Fibroblast of skin of back (primary cell): ENCODE results near the gene KCNB1.
"Not testable (repeated sequence)": the region's sequence is repeated elsewhere in the genome, so short reads cannot be mapped to it uniquely, and the experiment has no call there.

Experiments
- DNase-seq: peaks from one replicate; pipeline ENCODE4 v3.0.0-alpha.2; 2013

KCNB1 gene

GRCh38 chr20:49432550-49432949, 49.9 kb downstream of the KCNB1 start:
- DNase-seq = no peak

GRCh38 chr20:49431329-49431728, 51.1 kb downstream of the KCNB1 start:
- DNase-seq = no peak

DNA sequence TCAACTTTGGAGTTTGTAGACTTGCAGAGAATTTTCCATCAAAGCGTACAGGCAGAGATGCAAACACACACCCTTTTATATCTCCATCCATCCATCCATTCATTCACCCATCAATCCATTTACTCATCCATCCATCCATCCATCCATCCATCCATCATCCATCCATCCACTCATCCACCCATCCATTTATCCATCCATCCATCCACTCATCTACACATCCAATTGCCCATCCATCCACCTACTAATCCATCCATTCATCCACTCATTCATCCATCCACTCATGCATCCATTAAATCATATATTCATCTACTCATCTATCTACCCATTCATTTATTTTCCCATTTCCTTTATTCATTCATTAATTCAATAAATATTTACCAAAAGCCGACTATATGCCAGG, 52.1 kb downstream of the KCNB1 start:
- DNase-seq = no peak

DNA sequence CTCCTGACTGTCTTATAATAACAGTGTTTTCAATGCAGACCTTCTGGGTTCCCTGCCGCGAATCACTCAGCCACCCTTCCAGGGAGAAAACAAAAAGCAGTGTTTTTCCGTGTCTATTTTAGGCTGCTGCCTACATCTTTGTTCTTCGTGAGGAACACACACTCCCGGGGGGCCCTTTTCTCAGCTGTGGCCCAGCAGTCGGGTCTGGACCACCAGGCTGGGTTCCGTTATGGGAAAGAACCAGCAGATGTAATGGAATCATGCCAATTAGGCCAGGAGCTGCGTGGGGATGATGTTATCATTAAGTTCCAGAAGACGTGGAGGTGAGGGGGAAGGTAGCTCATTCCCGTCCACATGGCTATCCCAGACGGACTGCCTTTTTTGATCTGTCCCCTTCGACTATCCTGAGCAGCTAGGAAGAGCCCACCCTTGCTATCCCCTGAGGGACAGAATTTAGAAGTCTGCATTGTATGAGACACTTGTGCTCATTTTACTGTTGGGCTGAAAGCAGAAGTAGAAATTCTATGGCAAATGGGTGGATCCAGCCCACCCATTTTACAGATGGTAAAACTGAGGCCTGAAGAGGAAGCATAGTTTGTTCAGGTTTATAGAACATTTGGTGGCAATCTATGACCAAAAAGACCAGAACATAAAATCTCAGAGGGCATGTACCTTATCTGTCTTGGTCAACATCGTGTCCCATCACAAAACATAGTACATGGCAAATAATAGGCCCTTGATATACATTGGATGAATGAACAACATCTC, 54.5 kb downstream of the KCNB1 start:
- no peak for DNase-seq

DNA sequence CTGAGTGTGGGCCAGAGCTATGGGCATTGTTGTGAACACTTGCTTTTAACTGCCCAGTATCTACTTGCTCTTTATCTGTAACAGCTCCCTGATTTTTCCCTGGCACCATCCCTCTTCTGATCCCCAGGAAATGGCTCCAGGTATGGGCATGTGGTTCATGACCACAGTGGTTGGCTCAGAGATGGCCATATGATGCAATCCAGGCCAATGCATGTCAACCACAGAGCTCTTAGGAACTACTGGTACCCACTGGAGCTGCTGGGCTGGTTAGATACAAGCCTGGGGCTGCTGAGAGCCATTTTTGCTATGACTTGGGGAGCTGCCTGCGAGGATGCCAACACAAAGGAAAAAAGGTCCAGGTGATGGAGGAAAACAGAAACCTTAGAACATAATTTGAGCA, 55.6 kb downstream of the KCNB1 start:
- no peak for DNase-seq

DNA sequence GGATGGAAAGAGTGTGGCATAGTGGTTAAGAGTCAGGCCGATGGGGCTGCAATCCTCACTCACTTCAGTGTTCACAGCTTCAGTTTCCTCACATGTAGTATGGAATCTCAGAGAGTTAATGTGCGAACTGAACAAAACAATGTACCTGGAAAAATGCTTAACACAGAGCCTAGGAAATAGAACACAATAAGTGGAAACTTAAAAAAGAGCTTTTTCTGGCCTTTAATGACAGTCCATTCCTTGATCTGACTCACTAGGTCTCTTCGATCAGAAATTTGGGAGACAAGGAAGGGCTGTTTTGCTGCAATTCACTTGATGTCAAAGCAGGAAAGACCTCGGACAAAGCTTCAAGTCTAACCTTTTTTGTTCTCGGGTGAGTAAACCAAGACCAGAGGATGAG, 56.1 kb downstream of the KCNB1 start:
- no peak for DNase-seq

GRCh38 chr20:49424536-49424935, 57.9 kb downstream of the KCNB1 start:
- peak; percentile 35 for DNase-seq

DNA sequence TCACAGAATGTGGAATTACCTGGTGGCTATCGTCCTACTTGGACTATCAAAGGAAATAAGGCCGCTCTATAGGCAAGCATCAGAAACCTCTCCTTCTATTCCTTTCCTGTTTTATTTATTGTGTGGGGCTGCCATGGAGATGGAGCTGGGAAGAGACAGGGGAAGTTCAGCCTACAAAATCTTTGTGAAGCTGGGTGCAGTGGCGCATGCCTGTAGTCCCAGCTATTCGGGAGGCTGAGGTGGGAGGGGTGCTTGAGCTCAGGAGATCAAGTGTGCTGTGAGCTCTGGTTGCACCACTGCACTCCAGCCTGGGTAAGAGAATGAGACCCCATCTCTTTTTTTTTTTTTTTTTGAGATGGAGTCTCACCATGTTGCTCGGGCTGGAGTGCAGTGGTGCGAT, 60.3 kb downstream of the KCNB1 start:
- no peak for DNase-seq

DNA sequence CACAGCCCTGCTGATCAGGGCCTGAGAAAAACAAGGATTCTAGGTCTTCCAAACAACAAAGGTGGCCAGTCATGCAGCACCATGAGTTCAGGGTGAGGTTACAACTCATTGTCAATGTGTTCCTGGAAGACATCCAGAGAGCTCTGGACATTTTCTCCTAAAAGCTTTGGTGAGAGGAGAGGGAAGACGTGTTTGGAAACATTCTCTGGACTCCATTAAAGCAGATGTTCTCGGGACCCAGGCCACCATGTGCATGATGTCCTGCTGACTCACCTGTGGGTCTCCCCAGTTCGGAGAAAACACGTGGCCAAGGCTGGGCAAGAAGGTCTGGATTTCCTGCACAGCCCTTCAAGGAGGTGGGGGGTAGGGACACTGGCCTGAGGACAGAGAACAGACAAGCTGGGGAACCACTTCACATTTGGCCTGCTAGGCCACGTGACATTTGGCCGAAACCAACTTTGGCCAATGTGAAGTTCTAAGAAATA, 61.6 kb downstream of the KCNB1 start:
- DNase-seq = no peak

DNA sequence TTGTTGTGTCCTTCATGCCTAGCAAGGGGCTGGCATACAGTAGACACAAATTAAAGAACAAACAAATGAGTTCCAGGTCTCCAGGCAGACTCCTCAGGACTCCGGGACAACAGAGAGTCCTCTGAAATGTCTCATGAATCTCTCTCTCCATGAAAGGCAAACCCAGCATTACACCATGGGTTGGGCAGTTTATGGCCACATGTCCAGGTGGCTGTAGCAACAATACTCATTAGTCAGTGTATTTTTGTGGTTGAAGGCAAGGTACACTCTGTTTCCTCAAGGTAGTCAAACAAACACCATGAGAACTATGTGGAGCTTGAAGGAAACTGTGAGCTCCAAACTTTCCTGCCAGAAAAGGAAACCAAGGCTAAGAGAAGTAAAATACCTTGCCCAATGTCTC, 62.2 kb downstream of the KCNB1 start:
- no peak for DNase-seq

GRCh38 chr20:49419785-49420184, 62.7 kb downstream of the KCNB1 start:
- DNase-seq = no peak

- DNase-seq = no peak
Observed at GRCh38 chr20:49418809-49419208, 63.7 kb downstream of the KCNB1 start.

- no peak for DNase-seq
Observed at GRCh38 chr20:49417843-49418555, 64.5 kb downstream of the KCNB1 start.

DNA sequence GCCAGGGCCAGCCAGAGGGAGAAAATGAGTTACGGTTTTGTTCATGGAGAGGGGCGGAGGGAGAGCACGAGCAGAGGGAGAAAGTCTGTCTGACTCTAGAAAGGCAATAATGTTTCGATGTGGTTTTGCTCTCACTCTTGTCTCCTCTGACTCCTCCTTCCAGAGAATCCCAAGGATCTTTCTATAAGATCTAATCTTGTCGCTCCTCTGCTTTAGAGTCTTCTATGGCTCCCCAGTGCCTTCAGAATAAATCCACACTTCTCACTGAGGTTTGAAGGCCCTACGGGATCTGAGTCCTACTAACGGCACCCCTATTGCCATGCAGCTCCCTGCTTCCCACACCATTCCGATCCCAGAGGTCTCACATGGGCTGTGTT, 66.8 kb downstream of the KCNB1 start:
- DNase-seq = no peak

GRCh38 chr20:49415005-49415667, 67.3 kb downstream of the KCNB1 start:
- DNase-seq = no peak

DNA sequence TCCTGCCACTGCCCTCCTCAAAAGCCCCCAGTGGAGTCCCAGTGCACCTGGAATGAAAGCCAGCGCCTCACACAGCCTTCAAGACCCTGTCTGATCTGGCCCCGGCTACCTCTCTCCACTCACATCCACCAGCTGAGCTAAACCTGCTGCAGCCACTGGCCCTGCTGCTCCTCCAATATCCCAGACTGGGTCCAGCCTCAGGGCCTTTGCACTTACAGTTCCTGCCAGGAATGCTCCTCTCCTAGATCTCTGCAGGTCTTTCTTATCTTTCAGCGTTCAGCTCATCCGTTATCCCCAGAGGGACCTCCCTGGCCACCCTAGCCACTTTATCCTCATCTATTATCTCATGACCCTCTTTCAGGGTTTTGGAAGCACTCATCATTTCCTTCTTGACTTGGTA, 68.8 kb downstream of the KCNB1 start:
- no peak for DNase-seq

GRCh38 chr20:49412953-49413352, 69.5 kb downstream of the KCNB1 start:
- DNase-seq = no peak

GRCh38 chr20:49412254-49412653, 70.2 kb downstream of the KCNB1 start:
- no peak for DNase-seq

DNA sequence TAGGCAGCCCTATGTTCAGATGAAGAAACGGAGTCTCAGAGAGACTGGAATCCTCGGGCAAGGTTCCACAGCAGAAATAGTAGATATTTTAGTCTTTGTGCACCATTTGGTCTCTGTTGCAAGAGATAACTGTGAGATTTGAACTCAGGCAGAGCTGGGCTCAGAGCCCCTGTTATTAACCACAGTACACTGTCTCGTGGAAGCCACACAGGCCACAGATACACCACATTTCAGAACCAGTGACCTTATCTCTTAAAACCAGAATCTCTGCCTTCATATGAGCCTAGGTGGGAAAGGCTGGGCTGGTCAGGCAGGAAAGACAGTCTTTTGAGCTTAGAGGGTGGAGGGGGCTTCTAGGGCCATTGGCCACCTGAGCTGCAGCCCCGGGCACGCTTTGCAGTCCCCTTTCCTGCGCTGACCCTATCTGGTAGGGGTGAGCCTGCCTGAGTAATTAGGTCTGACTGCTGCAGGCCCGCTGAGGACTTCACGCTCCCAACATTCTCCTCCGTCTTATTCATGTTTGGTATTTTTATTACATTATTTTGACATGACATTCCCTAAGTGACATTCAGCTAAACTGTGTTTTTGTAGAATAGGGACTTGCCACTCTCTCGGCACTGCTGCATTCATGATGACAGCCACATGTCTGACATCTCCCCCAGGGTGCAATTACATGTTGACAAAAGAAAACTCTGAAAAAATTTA, 71.1 kb downstream of the KCNB1 start:
- DNase-seq = peak; percentile 67

DNA sequence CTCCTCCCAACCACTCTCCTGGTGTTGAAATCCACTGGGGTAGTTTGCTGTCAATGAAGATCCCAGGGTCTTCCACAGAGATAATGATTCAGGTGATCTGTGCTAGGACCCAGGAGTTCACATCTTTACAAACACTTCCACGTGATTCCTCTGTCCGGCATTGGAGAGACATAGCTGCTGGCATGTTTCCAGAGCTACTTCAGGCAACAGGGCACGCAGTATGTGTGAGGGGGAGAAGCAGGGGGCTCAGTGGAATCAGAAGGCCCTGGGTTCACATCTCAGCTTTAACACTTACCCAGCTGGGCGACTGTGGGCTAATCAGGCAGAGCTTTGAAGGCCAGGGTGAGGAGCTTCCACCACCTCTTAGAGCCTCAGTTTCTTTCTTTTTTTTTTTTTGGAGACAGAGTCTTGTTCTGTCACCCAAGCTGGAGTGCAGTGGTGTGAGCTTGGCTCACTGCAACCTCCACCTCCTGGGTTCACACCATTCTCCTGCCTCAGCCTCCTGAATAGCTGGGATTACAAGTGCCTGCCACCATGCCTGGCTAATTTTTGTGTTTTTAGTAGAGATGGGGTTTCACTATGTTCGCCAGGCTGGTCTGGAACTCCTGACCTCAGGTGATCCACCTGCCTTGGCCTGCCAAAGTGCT, 72.4 kb downstream of the KCNB1 start:
- not testable (repeated sequence) for DNase-seq

GRCh38 chr20:49409302-49409974, 73.0 kb downstream of the KCNB1 start:
- DNase-seq = no peak
